GM12878 (cell line): ENCODE measurements around the gene ADIG.

Experiments used
- CREM ChIP-seq: IDR thresholded peaks from 2 replicates; pipeline ENCODE4 v1.6.1; 2014; ENCODE audit warnings: antibody characterized with exemption, low read depth
- CTCF ChIP-seq, 3 experiments: IDR thresholded peaks in 2 of 3; conservative IDR thresholded peaks in 1 of 3; 2 replicates each; pipeline ENCODE4 v1.5.1; 2011; ENCODE audit warnings: low read depth in 3 of 3, low read length in 3 of 3, mild to moderate bottlenecking in 3 of 3, control low read depth in 2 of 3, moderate library complexity in 2 of 3, inconsistent platforms in 1 of 3, mixed read lengths in 1 of 3; ENCODE audit not compliant: control insufficient read depth in 2 of 3, insufficient read depth in 1 of 3; ENCODE audit errors: extremely low read depth in 1 of 3
- CUX1 ChIP-seq: IDR thresholded peaks from 2 replicates; pipeline ENCODE4 v1.6.1; 2012; ENCODE audit warnings: improper control_type of control experiment, low read depth, low read length; ENCODE audit not compliant: insufficient replicate concordance
- MAX ChIP-seq: IDR thresholded peaks from 2 replicates; pipeline ENCODE4 v1.6.1; 2012; ENCODE audit warnings: low read depth, low read length, improper control_type of control experiment
- MXI1 ChIP-seq: fragments of 150-350 bp; IDR thresholded peaks from 2 replicates; pipeline ENCODE4 v1.6.1; 2011; ENCODE audit warnings: low read depth, mild to moderate bottlenecking, inconsistent platforms, low read length, improper control_type of control experiment
- NBN ChIP-seq: fragments of 450-650 bp; IDR thresholded peaks from 2 replicates; pipeline ENCODE4 v1.6.1; 2016
- POLR2A ChIP-seq: IDR thresholded peaks from 2 replicates; pipeline ENCODE4 v1.6.1; 2011; ENCODE audit warnings: low read depth, mild to moderate bottlenecking, low read length
- POLR2AphosphoS5 ChIP-seq: IDR thresholded peaks from 2 replicates; pipeline ENCODE4 v1.6.1; 2011; ENCODE audit warnings: mild to moderate bottlenecking, low read length, inconsistent platforms
- RAD21 ChIP-seq: IDR thresholded peaks from 2 replicates; pipeline ENCODE4 v1.6.1; 2011; ENCODE audit warnings: mild to moderate bottlenecking, low read depth, low read length, moderate library complexity; ENCODE audit not compliant: insufficient read depth
- SMAD1 ChIP-seq: fragments of 450-650 bp; IDR thresholded peaks from 2 replicates; pipeline ENCODE4 v1.6.1; 2018; ENCODE audit warnings: mild to moderate bottlenecking, low read depth; ENCODE audit not compliant: partially characterized antibody
- TBL1XR1 ChIP-seq: IDR thresholded peaks from 2 replicates; pipeline ENCODE4 v1.6.1; 2012; ENCODE audit warnings: low read depth, low read length, improper control_type of control experiment
- ZNF592 ChIP-seq: fragments of 450-650 bp; IDR thresholded peaks from 2 replicates; pipeline ENCODE4 v1.6.1; 2017; ENCODE audit warnings: mild to moderate bottlenecking, moderate library complexity

- TF ChIP-seq POLR2A, result no peak
- no peak for TF ChIP-seq CREM
- TF ChIP-seq NBN, result no peak
- TF ChIP-seq CTCF (IDR thresholded peaks at IDR 0.05 in 2 of 3, conservative IDR thresholded peaks at IDR 0.05 in 1 of 3; ENCODE audit: control insufficient read depth in 2 of 3, extremely low read depth in 1 of 3, insufficient read depth in 1 of 3, low read depth in 3 of 3, low read length in 3 of 3), result no peak
- TF ChIP-seq SMAD1, result no peak
- TF ChIP-seq MAX, result no peak
- TF ChIP-seq POLR2AphosphoS5, result no peak
- no peak for TF ChIP-seq ZNF592
- TF ChIP-seq RAD21, result no peak
- TF ChIP-seq CUX1, result no peak
- no peak for TF ChIP-seq MXI1
- TF ChIP-seq TBL1XR1, result no peak
Measured at GRCh38 chr20:38635721-38636288, 54.8 kb downstream of the ADIG start.
